Naive thymus-derived CD8-positive, alpha-beta T cell (primary cell): Measurements from ENCODE around the gene MYO1C. TPM values are rescaled to one million over a fixed set of nuclear protein-coding genes. Genes with fewer than 3 reads are reported as not detected.
A peak's percentile ranks its signal among the peaks of the same experiment; 100 is the strongest.
"Not testable (repeated sequence)": the region's sequence is repeated elsewhere in the genome, so short reads cannot be mapped to it uniquely, and the experiment has no call there.

Experiments used
- ATAC-seq, 2 donors: fragments of 150-1000 bp; cut with Tn5 transposase in 1 of 2; sonication (Bioruptor Pico), chemical (Tn5 transposase) in 1 of 2; 1 replicate in 1 of 2; 2 replicates in 1 of 2; pipeline ENCODE4 v1.10.0; 2021; ENCODE audit warnings: mild to moderate bottlenecking in 2 of 2, moderate library complexity in 2 of 2
- POLR2A ChIA-PET: fragments of 350-600 bp; sonication (Branson Sonifier 250); formaldehyde crosslinking; loops from one replicate; lab custom pipeline; 2021; ENCODE audit warnings: antibody characterized with exemption; lab: Charles Lee
- DNase-seq, 10 donors: peaks; one replicate each; pipeline versions ENCODE4 v3.0.0 to v3.0.0-alpha.2; 2020 to 2022
- H3K27ac Mint-ChIP-seq, 10 donors: one replicate each; pipeline ENCODE4 v1.8.0; 2020 to 2022; ENCODE audit warnings: mild to moderate bottlenecking in 10 of 10, mixed read lengths in 10 of 10, moderate library complexity in 4 of 10, inconsistent platforms in 1 of 10
- H3K27me3 Mint-ChIP-seq, 5 donors: one replicate each; pipeline ENCODE4 v1.8.0; 2021 to 2022; ENCODE audit warnings: mixed read lengths in 5 of 5
- H3K36me3 Mint-ChIP-seq, 3 donors: one replicate each; pipeline ENCODE4 v1.8.0; 2020 to 2022; ENCODE audit warnings: mixed read lengths in 3 of 3, mild to moderate bottlenecking in 2 of 3, inconsistent platforms in 1 of 3
- H3K4me1 Mint-ChIP-seq, 4 donors: one replicate each; pipeline ENCODE4 v1.8.0; 2021 to 2022; ENCODE audit warnings: mixed read lengths in 4 of 4
- H3K4me3 Mint-ChIP-seq, 10 donors: one replicate each; pipeline ENCODE4 v1.8.0; 2020 to 2022; ENCODE audit warnings: mild to moderate bottlenecking in 10 of 10, mixed read lengths in 10 of 10, moderate library complexity in 6 of 10, inconsistent platforms in 1 of 10
- H3K9me3 Mint-ChIP-seq, 9 donors: one replicate each; pipeline ENCODE4 v1.8.0; 2020 to 2022; ENCODE audit warnings: mixed read lengths in 9 of 9, mild to moderate bottlenecking in 3 of 9, inconsistent platforms in 1 of 9, moderate library complexity in 1 of 9
- polyA plus RNA-seq, 3 donors: library from polyadenylated mRNA; unstranded; fragments of 300-500 nt; fragmentation: Illumina TruSeq; gene quantifications; one replicate each; pipeline ENCODE4 v1.2.3, GENCODE V29; 2021
- total RNA-seq, 8 experiments: library from RNA in 2 of 8; stranded (reverse) in 2 of 8; gene quantifications; one replicate each; pipeline ENCODE4 v1.2.3 and lab custom pipeline; 2021 to 2026

MYO1C gene
- total and polyA plus RNA-seq, 5 experiments from 2014 or later = 1.3 to 18.0 (median 1.5) TPM

DNA sequence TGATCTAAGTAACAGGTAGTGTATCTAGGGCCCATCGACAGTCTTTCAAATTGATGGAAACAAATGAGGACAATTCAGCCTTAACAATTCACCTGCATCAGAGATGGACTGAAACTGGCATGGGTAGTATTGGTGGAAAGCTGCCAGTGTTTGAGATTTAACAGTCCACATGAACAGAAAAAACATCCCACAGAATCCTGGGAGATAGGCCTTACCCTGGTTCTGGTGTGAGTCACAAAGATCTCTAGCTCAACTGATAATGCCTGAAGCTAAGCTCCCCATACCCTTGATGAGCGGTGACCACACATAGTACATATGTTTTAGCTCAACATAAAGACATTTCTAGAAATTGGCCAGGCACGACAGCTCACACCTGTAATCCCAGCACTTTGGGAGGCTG, 58.3 kb downstream of the MYO1C start:
- Mint-ChIP-seq H3K4me3 (no peak overlapping the region), H3K27me3 (no peaks in the 10 kb centered on the region), H3K9me3 (no peaks in the 10 kb centered on the region), H3K27ac (no peak overlapping the region), H3K4me1 (peaks cover 10 to 48% (median 28%) of the 10 kb centered on the region in 4 donors), H3K36me3 (peaks cover 0 to 62% (median 4%) of the 10 kb centered on the region in 3 donors)
- POLR2A ChIA-PET = no interaction called here
- DNase-seq (no peak), ATAC-seq (no peak)

DNA sequence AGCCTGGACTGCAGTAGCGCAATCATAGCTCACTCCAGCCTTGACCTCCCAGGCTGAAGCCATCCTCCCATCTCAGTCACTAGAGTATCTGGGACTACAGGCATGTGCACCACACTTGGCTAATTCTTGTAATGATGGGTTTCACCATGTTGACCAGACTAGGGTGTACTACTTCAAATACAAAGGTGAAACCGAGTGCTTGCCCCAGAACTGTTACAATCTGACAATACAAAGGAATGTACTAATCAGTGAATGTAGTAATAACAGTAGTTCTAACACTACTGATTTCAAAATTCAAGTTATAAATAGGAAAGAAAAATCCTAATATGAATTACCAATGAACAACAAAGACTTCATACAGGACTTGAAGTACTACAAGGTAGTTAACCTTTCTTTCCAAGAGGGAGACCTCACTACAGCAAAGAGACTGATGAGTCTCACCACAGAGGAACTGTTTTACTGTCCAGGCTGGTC, 60.8 kb downstream of the MYO1C start:
- Mint-ChIP-seq H3K4me3 (no peak overlapping the region), H3K4me1 (peaks cover 8 to 37% (median 23%) of the 10 kb centered on the region in 4 donors), H3K36me3 (peaks cover 0 to 70% (median 4%) of the 10 kb centered on the region in 3 donors), H3K27ac (peak overlapping the region in 2 of 10 donors; percentile 8 to 17), H3K9me3 (no peaks in the 10 kb centered on the region), H3K27me3 (no peaks in the 10 kb centered on the region)
- DNase-seq (no peak), ATAC-seq (no peak)
- POLR2A ChIA-PET = interaction anchor here (0.5 kb wide), 1 partner anchor 32 kb away, joined by 3 read pairs; the partner anchor contains the start of gene YWHAE

DNA sequence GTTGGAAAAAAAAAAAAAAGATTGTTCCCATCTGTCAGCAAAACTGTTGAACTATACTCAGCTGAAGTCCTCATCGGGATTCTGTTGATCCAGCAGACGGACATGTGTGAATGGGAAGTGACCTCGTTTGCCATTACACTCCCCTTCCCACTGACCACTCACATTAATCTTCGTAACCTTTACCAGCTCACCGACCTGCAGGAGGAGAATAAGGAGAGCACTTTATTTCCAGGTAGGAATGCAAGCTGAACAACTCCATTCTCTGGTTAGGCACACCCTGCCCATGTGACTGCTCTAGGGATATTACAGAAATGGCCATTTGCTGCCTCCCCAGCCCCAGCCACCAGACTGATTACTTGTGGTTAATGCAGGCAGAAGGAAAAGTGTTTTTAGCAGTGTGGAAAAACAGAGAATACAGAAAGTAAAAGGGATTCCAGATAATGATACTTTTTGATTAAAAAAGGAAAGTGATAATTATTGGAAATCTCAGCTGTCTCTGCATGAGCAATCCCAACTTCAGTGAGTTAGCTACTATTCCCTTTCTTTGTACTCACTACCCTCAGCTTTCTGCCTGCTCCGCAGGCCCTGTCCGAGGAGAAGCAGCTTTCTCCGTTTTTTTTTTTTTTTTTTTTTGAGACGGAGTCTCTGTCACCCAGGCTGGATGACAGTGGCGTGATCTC, 68.9 kb downstream of the MYO1C start:
- peak overlapping the region in 6 of 10 donors; percentile 3 to 54 (median 30) for H3K27ac Mint-ChIP-seq
- H3K4me3 Mint-ChIP-seq = no peak overlapping the region
- no peaks in the 10 kb centered on the region for H3K9me3 Mint-ChIP-seq
- POLR2A ChIA-PET = interaction anchor here (0.7 to 1.1 kb wide), 2 partner anchors 32 to 58 kb away, joined by 3 to 5 read pairs; no protein-coding TSS in a partner anchor
- peaks cover 0 to 65% (median 1%) of the 10 kb centered on the region in 3 donors for H3K36me3 Mint-ChIP-seq
- peaks cover 0 to 8% (median 7%) of the 10 kb centered on the region in 4 donors for H3K4me1 Mint-ChIP-seq
- DNase-seq (no peak), ATAC-seq (no peak)
- H3K27me3 Mint-ChIP-seq = no peaks in the 10 kb centered on the region

DNA sequence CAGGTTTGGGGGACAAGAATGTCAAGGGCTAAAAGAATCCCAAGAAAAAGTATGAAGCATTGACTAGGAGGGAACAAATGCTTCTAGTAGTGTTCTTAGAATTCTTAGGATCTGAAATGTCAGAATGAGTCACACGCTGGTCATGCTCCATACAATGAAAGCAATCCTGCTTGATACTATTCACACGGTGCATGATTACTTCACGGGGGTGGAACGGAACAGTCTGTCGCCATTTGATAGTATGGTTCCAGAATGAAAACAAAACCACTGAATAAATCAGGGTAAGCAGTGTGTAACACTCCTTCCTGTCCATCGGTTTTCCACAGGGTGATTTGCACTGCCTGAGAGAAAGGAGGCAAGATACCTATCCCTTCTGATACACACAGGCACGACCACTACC, 69.6 kb downstream of the MYO1C start:
- Mint-ChIP-seq H3K36me3 (peaks cover 0 to 62% (median 1%) of the 10 kb centered on the region in 3 donors), H3K4me3 (no peak overlapping the region), H3K27ac (peak overlapping the region in 3 of 10 donors; percentile 23 to 54 (median 52)), H3K9me3 (no peaks in the 10 kb centered on the region), H3K4me1 (peaks cover 0 to 8% (median 6%) of the 10 kb centered on the region in 4 donors), H3K27me3 (no peaks in the 10 kb centered on the region)
- ATAC-seq (no peak), DNase-seq (no peak)
- POLR2A ChIA-PET = interaction anchor here (0.7 to 1.1 kb wide), 2 partner anchors 32 to 57 kb away, joined by 3 to 5 read pairs; no protein-coding TSS in a partner anchor

DNA sequence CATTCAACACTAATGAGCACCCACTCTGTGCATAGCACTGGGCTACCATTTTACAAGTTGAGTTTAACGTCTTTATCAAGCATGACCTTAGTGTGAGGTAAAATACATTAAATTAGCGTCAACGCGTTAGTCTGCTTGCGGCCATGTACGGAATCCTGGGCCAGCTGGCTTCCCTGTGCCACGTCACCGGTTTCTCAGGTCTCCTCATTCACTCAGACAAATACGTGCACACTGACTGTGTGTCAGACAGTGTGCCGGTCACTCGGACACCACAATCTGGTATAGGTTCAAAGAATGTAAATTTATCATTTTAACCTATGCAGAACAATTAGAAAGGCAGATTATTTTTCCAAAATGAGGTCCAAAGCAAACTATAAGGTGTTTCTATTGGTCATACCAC, 71.0 kb downstream of the MYO1C start:
- Mint-ChIP-seq H3K27ac (peak overlapping the region in 2 of 10 donors; percentile 43 to 63), H3K27me3 (no peaks in the 10 kb centered on the region), H3K4me3 (no peak overlapping the region), H3K4me1 (peaks cover 0 to 8% (median 3%) of the 10 kb centered on the region in 4 donors), H3K9me3 (no peaks in the 10 kb centered on the region), H3K36me3 (peaks cover 0 to 60% (median 1%) of the 10 kb centered on the region in 3 donors)
- DNase-seq = no peak
- POLR2A ChIA-PET = no interaction called here
- ATAC-seq = no peak

DNA sequence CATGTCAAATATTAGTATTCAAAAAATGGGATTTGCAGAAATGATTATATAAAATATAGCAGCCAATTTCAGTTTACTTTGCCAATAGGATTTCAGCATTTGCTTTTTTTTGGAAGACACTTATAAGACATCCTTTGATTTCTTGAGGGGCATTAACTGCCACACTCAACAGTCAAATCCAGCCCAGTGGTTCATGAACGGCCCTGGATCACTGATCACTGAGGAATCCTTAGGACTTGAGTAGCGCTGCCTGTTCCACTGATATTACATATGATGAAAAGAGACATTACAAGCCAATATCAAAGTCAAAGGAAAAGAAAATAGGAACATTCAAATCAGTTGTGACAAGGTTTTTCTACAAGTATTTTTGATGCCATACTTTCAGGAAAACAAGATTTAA, 71.5 kb downstream of the MYO1C start:
- ATAC-seq (no peak), DNase-seq (no peak)
- H3K4me1 Mint-ChIP-seq = peaks cover 0 to 7% (median 3%) of the 10 kb centered on the region in 4 donors
- H3K27me3 Mint-ChIP-seq = no peaks in the 10 kb centered on the region
- no peak overlapping the region for H3K4me3 Mint-ChIP-seq
- H3K27ac Mint-ChIP-seq = peak overlapping the region in 1 of 10 donors; percentile 75
- POLR2A ChIA-PET = no interaction called here
- peaks cover 0 to 56% (median 1%) of the 10 kb centered on the region in 3 donors for H3K36me3 Mint-ChIP-seq
- H3K9me3 Mint-ChIP-seq = no peaks in the 10 kb centered on the region

DNA sequence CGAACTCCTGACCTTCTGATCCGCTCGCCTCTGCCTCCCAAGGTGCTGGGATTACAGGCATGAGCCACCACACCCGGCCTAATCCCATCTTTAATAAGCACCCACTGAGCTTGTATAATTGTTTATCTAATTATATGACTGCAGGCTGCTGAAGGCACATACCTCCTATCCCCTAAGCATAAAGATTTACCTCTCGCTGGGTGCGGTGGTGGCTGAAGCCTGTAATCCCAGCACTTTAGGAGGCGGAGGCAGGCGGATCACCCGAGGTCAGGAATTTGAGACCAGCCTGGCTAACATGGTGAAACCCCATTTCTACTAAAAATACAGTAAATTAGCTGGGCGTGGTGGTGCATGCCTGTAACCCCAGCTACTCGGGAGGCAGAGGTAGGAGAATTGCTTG, 72.3 kb downstream of the MYO1C start:
- Mint-ChIP-seq H3K36me3 (peaks cover 0 to 47% (median 1%) of the 10 kb centered on the region in 3 donors), H3K9me3 (no peaks in the 10 kb centered on the region), H3K27me3 (no peaks in the 10 kb centered on the region), H3K4me1 (peaks cover 0 to 3% (median 0%) of the 10 kb centered on the region in 4 donors), H3K27ac (no peak overlapping the region), H3K4me3 (no peak overlapping the region)
- ATAC-seq (no peak), DNase-seq (no peak)
- POLR2A ChIA-PET = interaction anchor here (0.6 kb wide), 1 partner anchor 49 kb away, joined by 3 read pairs; no protein-coding TSS in a partner anchor

DNA sequence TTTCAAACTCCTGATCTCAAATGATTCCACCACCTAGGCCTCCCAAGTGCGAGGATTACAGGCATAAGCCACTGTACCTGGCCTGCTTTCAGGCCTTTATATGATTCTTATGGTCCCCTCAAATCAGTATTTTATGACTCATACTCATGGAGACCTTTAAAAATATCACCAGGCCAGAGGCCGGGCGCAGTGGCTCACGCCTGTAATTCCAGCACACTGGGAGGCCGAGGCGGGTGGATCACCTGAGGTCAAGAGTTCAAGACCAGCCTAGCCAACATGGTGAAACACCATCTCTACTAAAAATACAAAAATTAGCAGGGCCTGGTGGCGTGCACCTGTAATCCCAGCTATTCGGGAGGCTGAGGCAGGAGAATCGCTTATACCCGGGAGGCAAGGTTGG, 74.0 kb downstream of the MYO1C start:
- DNase-seq, H3K4me1 Mint-ChIP-seq, ATAC-seq, H3K27ac Mint-ChIP-seq, H3K27me3 Mint-ChIP-seq, H3K9me3 Mint-ChIP-seq, H3K4me3 Mint-ChIP-seq: not testable (repeated sequence)
- H3K36me3 Mint-ChIP-seq = peaks cover 0 to 35% (median 1%) of the 10 kb centered on the region in 3 donors
- POLR2A ChIA-PET = interaction anchor here (0.6 kb wide), 2 partner anchors 12 to 68 kb away, joined by 3 read pairs; no protein-coding TSS in a partner anchor

DNA sequence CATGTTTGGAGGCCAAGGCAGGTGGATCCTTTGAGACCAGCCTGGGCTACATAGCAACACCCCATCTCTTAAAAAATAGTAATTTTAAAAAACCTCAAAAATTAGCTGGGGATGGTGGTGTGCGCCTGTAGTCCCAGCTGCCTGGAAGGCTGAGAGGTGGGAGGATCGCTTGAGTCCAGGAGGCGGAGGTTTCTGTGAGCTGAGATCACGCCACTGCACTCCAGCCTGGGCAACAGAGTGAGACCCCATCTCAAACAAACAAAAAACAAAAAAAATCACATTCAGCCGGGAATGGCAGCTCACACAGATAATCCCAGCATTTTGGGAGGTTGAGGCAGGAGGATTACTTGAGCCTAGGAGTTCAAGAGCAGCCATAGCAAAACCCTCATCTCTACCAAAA, 76.1 kb downstream of the MYO1C start:
- no peak overlapping the region for H3K27ac Mint-ChIP-seq
- H3K27me3 Mint-ChIP-seq = no peaks in the 10 kb centered on the region
- peaks cover 0 to 16% (median 1%) of the 10 kb centered on the region in 3 donors for H3K36me3 Mint-ChIP-seq
- peaks cover 0 to 3% (median 0%) of the 10 kb centered on the region in 4 donors for H3K4me1 Mint-ChIP-seq
- H3K4me3 Mint-ChIP-seq = no peak overlapping the region
- DNase-seq = no peak
- H3K9me3 Mint-ChIP-seq = no peaks in the 10 kb centered on the region
- POLR2A ChIA-PET = interaction anchor here (0.6 to 0.7 kb wide), 2 partner anchors 155 to 300 kb away, joined by 4 to 5 read pairs; no protein-coding TSS in a partner anchor
- ATAC-seq = no peak

DNA sequence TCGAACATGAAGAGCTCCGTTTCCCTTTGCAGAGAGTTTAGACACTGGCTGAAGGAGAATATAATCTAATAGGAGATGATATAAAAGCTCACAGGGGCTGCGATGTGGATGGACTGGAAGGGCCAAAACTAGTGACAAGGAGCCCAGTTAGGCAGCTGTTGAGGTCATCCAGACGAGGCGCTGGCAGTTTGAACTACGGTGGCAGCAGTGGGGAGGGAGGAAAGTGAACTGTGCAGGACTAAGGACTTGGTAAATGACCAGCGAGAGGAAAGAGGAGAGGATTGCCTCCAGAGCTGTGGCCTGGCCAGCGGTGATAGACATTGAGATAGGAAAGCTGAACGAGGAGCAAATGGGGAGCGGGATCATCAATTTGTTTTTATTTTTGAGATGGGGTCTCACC, 77.9 kb downstream of the MYO1C start:
- POLR2A ChIA-PET = no interaction called here
- Mint-ChIP-seq H3K27me3 (no peaks in the 10 kb centered on the region), H3K9me3 (no peaks in the 10 kb centered on the region), H3K4me3 (no peak overlapping the region), H3K36me3 (peaks cover 0 to 7% (median 0%) of the 10 kb centered on the region in 3 donors), H3K4me1 (peaks cover 0 to 3% (median 0%) of the 10 kb centered on the region in 4 donors), H3K27ac (peak overlapping the region in 3 of 10 donors; percentile 11 to 40 (median 35))
- DNase-seq = no peak
- no peak for ATAC-seq
